NCI-H774 (cell line): ENCODE measurements around the gene TP63.

Experiments
- DNase-seq: peaks from one replicate; lab custom pipeline; 2025; lab: John Stamatoyannopoulos, UW

The TP63 gene

DNA sequence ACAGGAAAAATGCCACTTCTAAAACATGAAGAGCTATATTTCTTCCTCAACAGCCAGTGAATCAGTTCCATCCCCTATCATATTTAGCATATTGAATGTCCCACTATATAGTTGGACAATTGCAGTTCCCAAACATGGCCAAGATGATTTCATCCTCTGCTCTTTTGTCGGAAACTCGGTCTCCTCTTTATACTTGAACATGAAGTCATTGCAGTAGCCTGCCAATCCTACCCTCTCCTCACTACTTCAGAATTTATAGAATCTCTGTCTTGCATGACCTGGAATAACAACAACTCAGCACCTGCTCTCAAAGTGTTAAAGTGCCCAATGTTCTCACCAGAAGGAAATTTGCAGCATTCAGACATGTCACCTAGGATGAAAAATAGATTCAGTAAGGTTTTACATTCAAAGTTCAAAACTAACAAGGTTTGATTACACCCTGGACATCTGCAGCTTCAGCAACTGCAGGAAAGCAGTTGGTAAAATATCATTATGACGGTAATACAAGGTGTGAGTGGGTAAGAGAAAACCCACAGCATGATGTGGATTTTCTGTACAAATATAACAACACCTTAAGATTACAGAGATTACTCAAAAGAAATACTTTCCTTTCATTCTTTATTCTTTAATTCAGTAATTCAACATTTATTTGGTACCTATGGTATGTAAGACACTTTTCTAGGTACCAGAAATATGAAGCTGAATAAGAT is 52.5 kb downstream of the TP63 start:
- DNase-seq = no peak

DNA sequence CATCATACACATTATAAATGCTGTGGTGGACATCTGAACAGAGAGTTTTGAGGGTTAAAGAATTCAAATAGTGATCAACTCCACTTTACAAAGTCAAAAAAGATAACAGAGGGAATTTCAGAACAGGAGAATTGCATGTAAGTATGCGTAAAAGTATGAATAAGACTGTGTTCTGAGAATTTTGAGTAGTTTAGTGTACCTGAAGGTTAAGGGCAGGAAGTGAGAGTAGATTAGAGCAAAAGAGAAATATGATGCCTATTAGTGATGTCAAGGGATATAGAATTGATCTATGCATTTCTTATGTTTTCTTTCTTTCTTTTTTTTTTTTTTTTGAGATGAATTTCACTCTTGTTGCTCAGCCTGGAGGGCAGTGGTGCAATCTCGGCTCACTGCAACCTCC is 53.1 kb downstream of the TP63 start:
- DNase-seq = no peak

DNA sequence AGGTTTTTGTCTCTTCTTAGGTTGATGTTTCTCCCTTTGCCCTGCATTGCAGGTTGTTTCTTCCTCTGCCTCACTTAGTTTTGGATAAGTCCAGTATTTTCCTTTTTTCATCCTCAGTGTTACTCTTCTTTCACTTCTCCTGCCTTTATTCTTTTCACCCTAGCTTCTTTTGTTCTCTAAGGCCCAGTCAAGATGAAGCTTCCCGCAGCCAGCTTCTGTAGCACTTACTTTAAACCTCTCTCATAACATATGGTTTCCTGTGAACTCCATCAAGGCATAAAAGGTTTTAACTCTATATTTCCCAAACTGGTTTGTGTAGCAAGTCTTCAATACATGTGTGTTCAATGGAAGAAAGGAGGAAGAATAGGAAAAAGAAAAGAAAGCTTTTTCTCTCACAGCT is 54.1 kb downstream of the TP63 start:
- DNase-seq = no peak

DNA sequence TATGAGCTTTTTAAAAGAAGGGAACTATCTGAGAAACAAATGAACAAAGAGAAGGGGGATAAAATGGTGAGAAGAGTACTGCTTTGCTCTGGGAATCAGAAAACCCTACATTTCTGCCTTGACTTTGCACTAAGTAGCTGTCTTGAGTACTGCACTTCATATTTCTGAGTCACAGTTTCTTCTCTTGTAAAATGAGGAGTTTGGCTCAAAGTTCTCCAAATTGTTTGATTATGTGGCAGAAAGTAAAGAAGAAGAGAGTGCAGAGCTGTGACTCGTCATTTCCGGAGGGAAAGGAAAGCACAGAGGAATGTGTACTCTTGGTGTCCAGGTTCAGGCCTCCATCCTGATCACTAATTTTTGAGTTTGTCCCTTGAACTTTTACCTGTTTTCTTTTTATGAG is 54.7 kb downstream of the TP63 start:
- no peak for DNase-seq

DNA sequence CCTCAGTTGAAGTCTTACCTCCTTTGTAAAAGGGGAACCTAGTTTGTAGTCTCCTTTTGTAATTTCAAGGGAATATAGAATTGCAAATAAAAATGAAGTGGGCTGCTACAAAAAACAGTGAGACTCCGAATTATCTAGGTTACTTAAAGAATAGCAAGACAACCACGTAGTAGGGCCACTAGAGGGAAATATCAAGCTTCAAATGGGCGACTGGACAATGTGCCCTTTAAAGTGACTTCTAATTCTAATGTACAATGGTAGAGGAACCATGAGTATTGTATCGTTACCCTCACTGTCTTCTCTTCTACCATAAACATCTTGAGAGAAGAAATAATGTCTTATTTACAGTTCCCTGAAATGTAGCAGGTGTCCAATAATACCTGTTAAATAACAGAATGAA is 56.3 kb downstream of the TP63 start:
- no peak for DNase-seq

DNA sequence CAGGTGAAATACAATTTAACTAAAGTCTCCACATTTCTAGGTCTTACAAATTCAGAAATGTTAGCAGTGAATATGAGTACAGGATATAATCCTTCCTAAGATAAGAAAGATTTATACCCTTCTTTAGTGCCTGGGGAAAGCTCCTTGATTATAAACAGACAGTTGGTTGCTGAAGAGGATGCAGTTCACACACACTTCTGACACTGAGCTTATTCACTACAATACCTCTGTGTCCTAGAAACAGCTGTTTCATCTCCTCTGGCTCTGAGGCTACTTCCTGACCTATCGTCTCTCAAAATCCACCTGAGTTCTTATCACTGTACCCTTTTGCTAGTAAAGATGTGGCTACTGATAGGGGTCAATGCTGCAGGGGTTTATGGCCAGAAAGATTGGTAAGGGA is 57.1 kb downstream of the TP63 start:
- DNase-seq = no peak

DNA sequence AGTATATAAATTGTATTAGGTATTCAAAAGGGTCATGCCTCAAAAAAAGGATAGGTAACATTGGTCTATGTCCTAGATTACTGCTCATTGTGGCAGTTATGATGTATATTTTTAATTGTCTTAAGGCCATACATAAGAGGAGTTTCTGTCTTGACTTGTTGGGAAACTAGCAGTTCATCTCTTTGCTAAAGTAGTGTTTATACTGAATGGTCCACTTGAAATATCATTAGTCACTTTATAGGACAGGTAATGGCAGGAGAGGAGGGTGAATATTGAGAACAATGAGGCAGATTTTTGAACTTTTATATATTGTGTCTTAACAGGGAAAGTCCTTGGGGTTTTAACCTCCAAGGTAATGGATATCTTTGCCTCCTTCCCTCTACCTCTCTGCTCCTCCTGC is 58.4 kb downstream of the TP63 start:
- DNase-seq = no peak

DNA sequence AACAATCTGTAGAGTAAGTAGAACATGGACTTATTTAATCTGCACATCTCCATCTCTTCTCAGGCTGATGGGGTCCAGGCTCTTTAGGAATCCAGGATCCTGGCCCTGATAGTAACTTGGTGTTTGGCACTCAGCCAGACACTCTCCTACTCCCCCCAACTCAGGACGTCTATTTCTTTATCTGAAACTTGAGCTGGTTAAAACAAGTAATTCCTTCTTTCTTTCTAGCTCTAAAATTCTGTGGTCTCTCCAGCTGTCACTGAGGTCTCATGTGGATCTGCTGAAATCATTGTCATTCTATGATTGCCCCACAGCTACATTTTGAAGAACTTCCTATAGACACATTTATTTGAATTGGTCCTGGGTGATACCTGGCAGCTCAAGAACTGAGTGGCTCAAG is 59.0 kb downstream of the TP63 start:
- DNase-seq = no peak

DNA sequence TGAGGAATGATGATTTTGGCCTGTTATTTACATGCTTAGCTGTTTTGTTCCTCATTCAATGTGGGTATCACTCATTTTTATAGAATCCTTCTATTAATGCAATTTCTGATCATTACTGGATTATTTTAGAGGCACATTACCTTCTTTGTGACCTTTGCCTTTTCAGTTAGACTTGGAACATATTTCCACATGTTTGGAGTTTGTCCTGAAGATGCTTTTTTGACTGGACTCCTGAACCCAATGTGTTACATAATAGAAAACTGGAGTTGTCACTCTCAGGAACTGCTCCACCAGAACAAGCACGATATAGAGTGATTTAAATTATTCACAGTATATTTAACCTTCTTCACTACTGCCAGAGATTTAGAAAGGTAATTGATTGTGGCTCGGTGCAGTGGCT is 59.5 kb downstream of the TP63 start:
- no peak for DNase-seq

DNA sequence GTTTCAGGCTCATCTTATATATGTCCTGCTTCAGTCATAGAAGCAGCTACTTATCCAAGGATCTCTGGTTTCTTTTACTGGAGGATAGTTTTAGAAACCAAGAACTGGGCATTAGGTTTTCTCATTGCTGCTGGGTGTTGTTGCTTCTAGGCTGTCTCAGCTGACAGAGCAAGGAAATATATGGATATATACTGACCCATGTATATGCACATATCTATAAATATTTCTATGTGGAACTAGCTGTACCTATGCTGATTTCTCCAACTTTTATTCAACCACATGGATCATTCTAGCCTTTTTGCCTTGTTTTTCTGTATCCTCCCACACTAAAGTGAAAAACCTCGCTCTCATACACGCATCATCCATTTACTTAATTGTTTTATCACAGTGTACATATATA is 64.2 kb downstream of the TP63 start:
- no peak for DNase-seq

DNA sequence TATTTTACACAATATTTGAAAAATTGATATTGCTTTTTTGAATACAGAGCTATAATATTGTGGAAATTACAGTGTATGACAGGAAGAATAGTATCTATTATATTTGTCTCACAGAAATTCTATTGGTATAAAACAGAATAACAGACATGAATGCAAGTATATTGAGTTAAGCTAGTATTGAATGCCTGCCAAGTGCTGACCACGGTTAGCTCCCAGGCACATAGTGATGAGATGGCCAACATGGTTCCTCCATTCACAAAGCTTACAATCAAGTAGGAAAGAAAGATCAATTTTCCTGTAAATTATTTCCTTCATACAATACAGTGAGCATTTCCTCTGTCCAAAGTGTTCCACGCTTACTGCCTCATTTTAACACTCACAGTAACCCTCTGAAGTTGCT is 67.6 kb downstream of the TP63 start:
- no peak for DNase-seq

DNA sequence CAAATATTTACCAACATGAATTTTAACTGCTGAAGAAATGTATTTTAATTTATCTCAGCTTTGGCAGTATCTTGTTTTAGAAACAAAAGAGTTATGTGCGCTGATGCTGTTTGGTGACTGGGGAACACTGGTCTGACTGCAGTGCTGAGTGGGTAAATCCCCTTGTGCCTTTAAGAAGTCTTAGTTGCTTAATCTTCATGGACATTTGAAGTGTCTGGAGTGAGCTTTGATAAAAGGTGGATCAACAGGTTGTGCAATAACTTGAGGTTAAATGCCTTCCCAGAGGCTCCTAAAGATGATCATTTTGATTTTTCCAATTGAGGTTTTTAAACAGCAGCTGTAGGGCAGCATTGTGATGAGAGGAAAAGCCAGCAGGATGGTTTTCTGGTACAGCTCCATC is 68.7 kb downstream of the TP63 start:
- DNase-seq = no peak

DNA sequence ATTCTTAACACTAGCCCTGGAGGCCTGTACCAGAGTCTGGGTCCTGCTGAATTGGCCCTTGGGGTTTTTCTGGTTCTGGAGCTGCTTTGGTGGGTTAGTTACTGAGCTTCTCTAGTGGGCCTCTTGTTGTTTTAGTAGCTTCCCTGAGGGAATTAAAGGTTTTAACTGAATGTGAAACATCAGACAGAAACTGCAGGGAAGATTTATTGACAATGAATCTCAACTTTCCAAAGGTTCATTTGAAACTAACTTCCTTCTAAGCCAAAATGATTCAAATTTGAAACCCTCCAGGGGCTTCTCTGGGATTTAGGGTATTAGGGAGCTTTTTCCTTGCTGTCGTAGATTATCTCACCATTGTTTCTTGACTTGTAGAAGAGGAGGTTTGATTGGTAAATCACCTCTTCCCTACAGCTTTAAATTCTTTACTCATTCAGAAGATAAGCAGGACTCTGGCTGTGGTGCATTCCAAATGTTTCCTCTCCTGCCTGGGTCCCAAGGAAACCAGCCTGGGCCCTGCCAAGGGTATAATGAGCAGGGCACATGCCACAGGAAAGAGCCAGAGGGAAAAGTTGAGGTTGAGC is 71.0 kb downstream of the TP63 start:
- DNase-seq = no peak

DNA sequence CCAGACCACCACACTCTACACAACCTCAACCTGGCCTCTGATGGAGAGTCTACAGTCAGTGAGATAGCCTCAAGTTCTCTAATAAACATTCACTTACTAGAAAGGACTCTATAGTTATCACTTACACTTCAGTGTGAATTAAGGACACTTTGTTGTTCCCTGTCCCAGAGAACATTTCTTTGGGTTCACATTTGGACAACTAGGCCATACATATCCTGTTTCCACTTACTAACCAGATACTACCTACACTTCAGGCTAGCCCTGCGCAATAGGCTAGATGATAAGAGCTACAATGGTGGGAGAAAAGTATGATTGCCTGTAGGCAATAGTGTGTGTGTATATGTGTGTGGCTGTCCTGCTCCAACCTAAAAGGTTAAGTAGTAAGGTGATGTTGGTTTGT is 72.7 kb downstream of the TP63 start:
- DNase-seq = no peak

DNA sequence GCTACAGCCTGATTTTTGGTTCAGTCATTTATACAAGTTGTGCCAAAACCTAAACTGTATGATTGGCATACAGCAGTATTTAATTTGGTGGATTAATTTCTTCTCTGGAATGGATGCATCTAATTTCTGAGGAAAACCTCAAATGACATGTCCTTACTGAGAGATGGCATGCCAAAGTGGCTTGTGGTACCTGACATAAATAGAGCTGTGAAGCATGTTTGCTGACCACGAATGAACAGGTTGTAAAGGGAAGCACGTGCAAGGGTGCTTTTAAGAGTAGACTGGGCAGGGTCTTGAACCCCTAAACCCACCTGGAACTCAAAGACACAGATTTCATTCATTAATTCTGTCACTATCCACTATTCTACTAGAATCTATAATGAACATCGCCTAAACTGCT is 77.2 kb downstream of the TP63 start:
- DNase-seq = no peak

DNA sequence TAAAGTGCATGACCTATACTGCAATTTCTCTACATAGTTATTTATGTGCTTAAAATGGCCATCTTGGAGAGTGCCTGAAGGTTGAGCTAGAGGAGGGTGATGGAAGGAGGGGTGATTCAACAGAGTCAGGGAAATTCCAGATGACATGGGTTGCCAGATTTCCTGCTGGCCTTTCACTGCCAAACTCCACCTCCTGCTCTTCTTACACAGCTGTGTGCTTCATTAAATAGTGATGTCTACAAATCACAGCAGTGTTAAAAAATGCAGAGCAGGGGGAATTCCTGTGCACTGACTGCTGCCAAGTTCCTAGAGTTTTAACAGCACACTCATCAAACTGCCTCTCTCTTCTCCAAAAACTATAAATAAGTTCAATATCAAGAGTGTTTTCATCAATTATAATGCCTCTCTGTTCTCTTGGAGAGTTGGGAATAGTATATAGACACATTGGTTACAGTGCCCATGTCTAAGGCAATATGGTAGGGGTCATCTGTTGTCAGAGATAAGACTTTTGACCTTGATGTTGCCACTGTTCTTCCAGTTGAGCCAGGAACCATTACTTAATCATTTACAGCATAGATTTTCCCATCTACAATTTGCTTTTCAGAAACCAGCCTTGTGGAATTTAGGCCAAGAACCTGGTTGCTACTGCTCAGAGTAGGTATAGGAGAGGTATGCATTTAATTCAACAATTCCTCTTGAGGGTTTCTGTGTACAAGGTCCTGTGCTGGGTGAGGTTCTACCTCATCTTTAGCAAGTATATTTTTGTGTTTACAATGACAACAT is 79.6 kb downstream of the TP63 start:
- DNase-seq = no peak

DNA sequence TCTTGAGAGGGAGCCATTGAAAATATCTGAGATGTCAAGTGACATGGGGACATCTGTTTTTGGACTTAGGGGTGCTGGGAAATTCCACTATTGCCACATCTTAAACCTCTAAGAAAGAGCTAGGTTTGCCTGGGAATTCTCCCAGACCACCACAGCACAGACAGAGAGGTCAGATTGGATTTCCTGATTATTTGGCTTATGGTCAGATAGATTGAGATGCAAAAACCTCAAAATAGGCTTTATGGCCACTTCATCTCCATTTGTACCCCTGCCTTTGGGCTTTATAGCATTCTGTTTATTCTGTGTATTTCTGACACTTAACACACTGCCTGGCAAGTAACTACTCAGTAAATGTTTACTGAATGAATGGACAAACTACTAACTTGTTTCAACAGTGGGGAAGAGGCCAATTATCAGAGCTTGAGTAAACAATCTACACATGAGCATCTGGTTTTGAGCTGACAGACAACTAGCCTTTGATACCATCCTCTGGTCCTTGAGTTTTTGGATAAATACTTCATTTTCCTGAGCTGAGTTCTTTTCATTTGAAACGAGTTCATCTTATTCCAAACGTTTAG is 81.8 kb downstream of the TP63 start:
- peak; percentile 93 for DNase-seq

DNA sequence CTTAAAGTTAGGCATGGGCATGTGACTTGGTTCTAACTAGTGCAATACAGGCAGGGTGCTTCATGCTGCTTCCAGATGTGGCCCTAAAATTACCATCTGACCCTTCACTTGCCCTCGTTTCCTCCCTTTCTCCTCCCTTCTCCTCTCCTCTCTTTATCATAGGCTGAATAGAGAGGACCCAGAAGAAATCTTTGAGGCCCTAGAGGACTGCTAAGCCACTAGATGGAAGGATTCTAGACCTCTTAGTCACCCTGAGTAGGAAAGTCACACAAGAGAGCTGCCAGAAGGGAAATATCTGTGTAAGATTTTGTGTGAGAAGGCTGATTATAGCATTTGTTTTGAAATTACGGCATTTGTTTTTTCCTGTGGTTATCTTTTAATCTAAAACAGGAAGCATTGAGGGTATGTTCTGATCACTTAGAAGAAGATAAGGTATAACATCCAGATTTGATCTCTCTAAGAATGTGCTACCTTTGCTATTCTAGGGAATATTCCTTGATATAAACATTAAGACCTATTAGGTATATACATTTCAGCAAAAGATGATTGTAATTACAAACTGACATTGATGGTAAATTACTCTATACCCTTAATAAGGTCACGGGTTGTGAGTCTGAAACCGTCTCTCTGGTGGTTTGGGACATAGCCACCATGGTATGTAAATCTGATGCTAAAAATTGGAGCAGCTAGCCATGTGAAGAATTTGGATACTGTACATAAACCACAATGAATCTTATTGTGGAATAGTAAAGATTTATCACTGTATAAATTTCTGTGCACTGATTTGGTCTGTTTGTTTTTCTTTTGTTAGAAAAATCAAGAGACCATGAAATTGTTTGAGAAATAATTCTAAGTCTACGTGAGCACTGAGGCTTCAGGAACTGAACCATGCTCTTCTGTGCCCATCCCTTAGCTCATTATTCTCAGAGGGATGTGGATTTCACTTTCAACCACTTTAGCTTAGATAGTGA is 84.1 kb downstream of the TP63 start:
- no peak for DNase-seq

DNA sequence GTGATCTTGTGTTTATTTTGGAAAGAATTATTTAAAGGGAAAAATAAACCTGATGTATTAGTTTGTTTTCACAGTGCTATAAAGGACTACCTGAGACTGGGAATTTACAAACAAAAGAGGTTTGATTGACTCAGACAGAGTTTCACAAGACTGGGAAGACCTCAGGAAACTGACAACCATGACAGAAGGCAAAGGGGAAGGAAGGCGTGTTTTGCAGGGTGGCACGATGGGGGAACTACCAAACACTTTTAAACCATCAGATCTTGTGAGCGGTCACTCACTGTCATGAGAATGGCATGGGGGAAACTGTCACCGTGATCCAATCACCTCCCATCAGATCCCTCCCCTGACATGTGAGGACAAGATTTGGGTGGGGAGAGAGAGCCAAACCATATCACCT is 87.0 kb downstream of the TP63 start:
- no peak for DNase-seq

DNA sequence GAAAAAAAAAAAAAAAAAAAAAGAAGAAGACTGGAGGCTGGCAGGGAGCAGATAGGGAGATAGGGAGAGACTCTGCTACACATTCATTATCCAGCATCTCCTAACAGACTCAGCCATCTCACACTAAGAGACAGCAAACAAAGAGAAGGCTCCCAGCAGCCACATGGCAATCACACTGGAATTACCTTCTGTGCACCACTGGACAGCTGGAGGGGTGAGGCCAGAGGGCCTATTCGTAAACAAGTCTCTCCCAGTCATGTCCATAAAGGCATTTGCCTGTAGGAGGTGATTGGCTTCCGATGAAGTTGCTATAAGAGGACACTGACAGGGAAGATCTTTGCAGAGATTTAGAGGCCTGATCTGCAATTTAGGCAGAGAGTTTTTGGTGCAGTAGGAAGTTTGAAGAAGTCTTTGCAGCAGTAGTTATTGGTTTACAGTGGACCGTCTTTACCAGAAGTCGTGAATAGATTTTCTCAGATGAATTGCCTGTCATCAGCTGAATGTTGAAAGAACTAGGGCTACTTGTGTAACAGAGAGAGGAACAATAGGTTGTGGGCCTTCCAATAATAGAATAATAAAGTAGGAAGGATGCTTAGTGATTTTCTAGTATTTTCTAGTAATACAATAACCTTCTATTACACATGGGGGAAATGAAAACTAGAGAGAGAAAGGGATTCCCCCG is 89.7 kb downstream of the TP63 start:
- DNase-seq = no peak
